Fibroblast of skin of right biceps (primary cell): Measurements from ENCODE around the gene CLEC17A.
"Not testable (repeated sequence)": the region's sequence is repeated elsewhere in the genome, so short reads cannot be mapped to it uniquely, and the experiment has no call there.

ENCODE experiments used
- DNase-seq: peaks from one replicate; pipeline ENCODE4 v3.0.0-alpha.2; 2013

The CLEC17A gene

GRCh38 chr19:14584372-14584771 lies 1.5 kb downstream of the CLEC17A start:
- DNase-seq = not testable (repeated sequence)

- peak; percentile 72 for DNase-seq
Observed at GRCh38 chr19:14585187-14585586, 2.3 kb downstream of the CLEC17A start.

GRCh38 chr19:14589433-14589832 lies 6.5 kb downstream of the CLEC17A start:
- peak; percentile 33 for DNase-seq

- no peak for DNase-seq
Observed at GRCh38 chr19:14595558-14595957, 12.7 kb downstream of the CLEC17A start.

GRCh38 chr19:14599548-14600147 lies 16.8 kb downstream of the CLEC17A start:
- DNase-seq = no peak

- DNase-seq = no peak
Observed at GRCh38 chr19:14603990-14604387, 21.1 kb downstream of the CLEC17A start.

GRCh38 chr19:14606627-14607026 lies 23.7 kb downstream of the CLEC17A start:
- no peak for DNase-seq

- DNase-seq = no peak
Observed at GRCh38 chr19:14611051-14611450, 28.2 kb downstream of the CLEC17A start.

- DNase-seq = not testable (repeated sequence)
Observed at GRCh38 chr19:14612242-14612641, 29.4 kb downstream of the CLEC17A start.

- DNase-seq = no peak
Observed at GRCh38 chr19:14612657-14613056, 29.8 kb downstream of the CLEC17A start.

GRCh38 chr19:14613399-14614098 lies 30.7 kb downstream of the CLEC17A start:
- not testable (repeated sequence) for DNase-seq

- DNase-seq = no peak
Observed at GRCh38 chr19:14614099-14614412, 31.2 kb downstream of the CLEC17A start.

GRCh38 chr19:14615623-14616022 lies 32.7 kb downstream of the CLEC17A start:
- no peak for DNase-seq

- no peak for DNase-seq
Observed at GRCh38 chr19:14616407-14616806, 33.5 kb downstream of the CLEC17A start.

GRCh38 chr19:14619404-14619803 lies 36.5 kb downstream of the CLEC17A start:
- no peak for DNase-seq

- DNase-seq = not testable (repeated sequence)
Observed at GRCh38 chr19:14624491-14624890, 41.6 kb downstream of the CLEC17A start.

GRCh38 chr19:14629557-14629956 lies 46.7 kb downstream of the CLEC17A start:
- DNase-seq = no peak

- peak; percentile 8 for DNase-seq
Observed at GRCh38 chr19:14632286-14632685, 49.4 kb downstream of the CLEC17A start.

GRCh38 chr19:14639536-14640277 lies 56.8 kb downstream of the CLEC17A start:
- no peak for DNase-seq

GRCh38 chr19:14648506-14648905 lies 65.6 kb downstream of the CLEC17A start:
- DNase-seq = no peak

GRCh38 chr19:14649020-14649419 lies 66.1 kb downstream of the CLEC17A start:
- no peak for DNase-seq

GRCh38 chr19:14650161-14650560 lies 67.3 kb downstream of the CLEC17A start:
- no peak for DNase-seq

- no peak for DNase-seq
Observed at GRCh38 chr19:14654786-14655560, 72.1 kb downstream of the CLEC17A start.
